Nephron progenitor cell (in vitro differentiated cells): Measurements from ENCODE around the gene CCDC7.
"Not testable (repeated sequence)": the region's sequence is repeated elsewhere in the genome, so short reads cannot be mapped to it uniquely, and the experiment has no call there.

Experiments used
- DNase-seq: peaks from one replicate; pipeline ENCODE4 v3.0.0; 2021
- H3K27ac Mint-ChIP-seq: 2 replicates; pipeline ENCODE4 v1.8.0; 2021; ENCODE audit warnings: mild to moderate bottlenecking, moderate library complexity, mixed read lengths
- H3K27me3 Mint-ChIP-seq: 2 replicates; pipeline ENCODE4 v1.8.0; 2021; ENCODE audit warnings: mild to moderate bottlenecking, low read depth, mixed read lengths; ENCODE audit not compliant: poor library complexity
- H3K36me3 Mint-ChIP-seq: 2 replicates; pipeline ENCODE4 v1.8.0; 2021; ENCODE audit warnings: low read depth, mixed read lengths
- H3K4me1 Mint-ChIP-seq: 2 replicates; pipeline ENCODE4 v1.8.0; 2021; ENCODE audit warnings: mixed read lengths
- H3K4me3 Mint-ChIP-seq: 2 replicates; pipeline ENCODE4 v1.8.0; 2021; ENCODE audit warnings: mild to moderate bottlenecking, moderate library complexity, mixed read lengths
- H3K9me3 Mint-ChIP-seq: 2 replicates; pipeline ENCODE4 v1.8.0; 2021; ENCODE audit warnings: mild to moderate bottlenecking, moderate library complexity, mixed read lengths
- CTCF ChIP-seq: fragments of 200-600 bp; sonication (generic); IDR thresholded peaks from 2 replicates; pipeline ENCODE4 v1.5.0; 2021; ENCODE audit warnings: antibody characterized with exemption

Gene CCDC7

GRCh38 chr10:32622409-32622808, 176.5 kb downstream of the CCDC7 start:
- no peak overlapping the region for H3K27ac Mint-ChIP-seq
- H3K4me1 Mint-ChIP-seq: no peaks in the 10 kb centered on the region
- no peaks in the 10 kb centered on the region for H3K27me3 Mint-ChIP-seq
- peaks cover 11% of the 10 kb centered on the region for H3K36me3 Mint-ChIP-seq
- TF ChIP-seq CTCF: no peak
- no peak overlapping the region for H3K4me3 Mint-ChIP-seq
- H3K9me3 Mint-ChIP-seq: peaks cover 19% of the 10 kb centered on the region
- no peak for DNase-seq

GRCh38 chr10:32627183-32627582, 181.2 kb downstream of the CCDC7 start:
- Mint-ChIP-seq H3K36me3 (peaks cover 11% of the 10 kb centered on the region), H3K4me1 (peaks cover 7% of the 10 kb centered on the region), H3K27ac (no peak overlapping the region), H3K4me3 (no peak overlapping the region), H3K27me3 (no peaks in the 10 kb centered on the region), H3K9me3 (peaks cover 23% of the 10 kb centered on the region)
- DNase-seq: no peak
- no peak for TF ChIP-seq CTCF

DNA sequence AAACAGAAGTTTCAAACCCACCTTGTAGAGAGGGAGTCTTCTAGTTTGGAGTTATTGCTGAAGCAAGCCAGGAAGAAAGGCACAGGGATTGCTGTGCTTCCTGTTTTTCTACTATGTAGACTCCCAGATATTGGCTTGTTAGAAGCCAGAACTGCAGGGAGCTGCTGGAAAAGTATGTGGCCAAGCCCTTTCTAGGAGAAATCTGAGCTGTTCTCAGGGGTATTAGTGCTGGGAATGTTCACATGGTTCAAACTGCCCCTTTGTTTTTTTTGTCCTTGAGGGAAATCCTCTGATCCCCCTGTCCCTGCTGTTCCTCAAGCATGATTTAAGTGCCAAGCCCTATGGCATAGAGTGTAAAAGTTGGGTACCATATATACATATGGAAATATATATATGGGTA, 184.0 kb downstream of the CCDC7 start:
- Mint-ChIP-seq H3K36me3 (peaks cover 11% of the 10 kb centered on the region), H3K4me3 (no peak overlapping the region), H3K27me3 (no peaks in the 10 kb centered on the region), H3K27ac (peak overlapping the region; percentile 40), H3K9me3 (peaks cover 23% of the 10 kb centered on the region), H3K4me1 (peaks cover 7% of the 10 kb centered on the region)
- no peak for TF ChIP-seq CTCF
- no peak for DNase-seq

- Mint-ChIP-seq H3K9me3 (peaks cover 59% of the 10 kb centered on the region), H3K27ac (no peak overlapping the region), H3K4me3 (no peak overlapping the region), H3K36me3 (peaks cover 4% of the 10 kb centered on the region), H3K4me1 (peaks cover 6% of the 10 kb centered on the region), H3K27me3 (peaks cover 4% of the 10 kb centered on the region)
- no peak for TF ChIP-seq CTCF
- DNase-seq: no peak
These were observed 200.6 kb downstream of the CCDC7 start for GRCh38 chr10:32646535-32646934.

DNA sequence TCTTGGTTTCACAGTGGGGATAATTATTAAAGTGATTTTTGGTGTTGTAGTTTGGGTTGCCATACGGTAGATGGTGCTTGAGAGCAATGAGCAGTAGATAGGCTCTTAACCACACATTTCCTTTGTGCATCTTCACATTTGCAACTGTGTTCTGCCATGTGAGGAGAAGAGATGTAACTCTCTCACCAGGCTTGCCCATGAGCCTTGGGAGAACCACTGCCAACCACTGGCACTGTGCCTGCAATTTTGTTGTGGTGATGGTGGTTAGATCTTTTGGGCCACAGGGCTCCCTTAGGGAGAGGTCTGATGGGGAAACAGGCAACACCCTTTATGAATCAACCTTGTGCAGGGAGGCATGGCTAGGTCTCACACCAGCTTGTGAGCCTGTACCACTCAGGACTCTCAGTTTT, 204.3 kb downstream of the CCDC7 start:
- no peak for DNase-seq
- Mint-ChIP-seq H3K36me3 (peaks cover 8% of the 10 kb centered on the region), H3K4me1 (peaks cover 10% of the 10 kb centered on the region), H3K27me3 (peaks cover 4% of the 10 kb centered on the region), H3K27ac (no peak overlapping the region), H3K9me3 (peaks cover 56% of the 10 kb centered on the region), H3K4me3 (no peak overlapping the region)
- TF ChIP-seq CTCF: no peak

DNA sequence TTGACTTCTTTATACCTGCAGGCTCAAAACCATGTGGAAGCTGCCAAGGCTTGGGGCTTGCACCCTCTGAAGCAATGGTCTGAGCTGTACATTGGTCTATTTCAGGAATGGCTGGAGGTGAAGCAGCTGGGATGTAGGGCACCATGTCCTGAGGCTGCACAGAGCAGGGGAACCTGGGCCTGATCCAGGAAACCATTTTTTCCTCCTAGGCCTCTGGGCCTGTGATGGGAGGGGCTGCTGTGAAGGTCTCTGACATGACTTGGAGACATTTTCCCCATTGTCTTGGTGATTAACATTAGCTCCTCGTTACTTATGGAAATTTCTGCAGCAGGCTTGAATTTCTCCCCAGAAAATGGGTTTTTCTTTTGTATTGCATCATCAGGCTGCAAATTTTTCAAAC, 211.5 kb downstream of the CCDC7 start:
- DNase-seq, H3K4me3 Mint-ChIP-seq, H3K4me1 Mint-ChIP-seq, H3K27me3 Mint-ChIP-seq, H3K27ac Mint-ChIP-seq: not testable (repeated sequence)
- H3K36me3 Mint-ChIP-seq: peaks cover 19% of the 10 kb centered on the region
- H3K9me3 Mint-ChIP-seq: peaks cover 69% of the 10 kb centered on the region
